ENCODE data around the gene NEO1. TPM values are rescaled to one million over a fixed set of nuclear protein-coding genes. Genes with fewer than 3 reads are reported as not detected.

NEO1 gene
- total RNA-seq, 1 donor from 2014 or later = 26.6 TPM

GRCh38 chr15:73110201-73110600 lies 57.9 kb downstream of the NEO1 start:
- no peaks in the 10 kb centered on the region for H3K36me3 ChIP-seq (ENCODE audit: control insufficient read depth, insufficient read depth, low read length)
- no peak for DNase-seq (ENCODE audit: low read depth)
- H3K4me3 ChIP-seq (ENCODE audit: low read depth, low read length) = no peak overlapping the region
- no peak for TF ChIP-seq CTCF (IDR thresholded peaks at IDR 0.05; ENCODE audit: insufficient read depth, low read length, poor library complexity, severe bottlenecking)
- no peaks in the 10 kb centered on the region for H3K27me3 ChIP-seq (ENCODE audit: control insufficient read depth, insufficient read depth, low read length)

GRCh38 chr15:73114064-73114463 lies 61.8 kb downstream of the NEO1 start:
- Histone ChIP-seq H3K27me3 (ENCODE audit: control insufficient read depth, insufficient read depth, low read length) (no peaks in the 10 kb centered on the region), H3K4me3 (ENCODE audit: low read depth, low read length) (no peak overlapping the region), H3K36me3 (ENCODE audit: control insufficient read depth, insufficient read depth, low read length) (no peaks in the 10 kb centered on the region)
- DNase-seq (ENCODE audit: low read depth) = no peak
- TF ChIP-seq CTCF (IDR thresholded peaks at IDR 0.05; ENCODE audit: insufficient read depth, low read length, poor library complexity, severe bottlenecking) = no peak

- H3K36me3 ChIP-seq (ENCODE audit: control insufficient read depth, insufficient read depth, low read length) = no peaks in the 10 kb centered on the region
- no peak for DNase-seq (ENCODE audit: low read depth)
- H3K27me3 ChIP-seq (ENCODE audit: control insufficient read depth, insufficient read depth, low read length) = no peaks in the 10 kb centered on the region
- no peak overlapping the region for H3K4me3 ChIP-seq (ENCODE audit: low read depth, low read length)
- no peak for TF ChIP-seq CTCF (IDR thresholded peaks at IDR 0.05; ENCODE audit: insufficient read depth, low read length, poor library complexity, severe bottlenecking)
These were observed 63.9 kb downstream of the NEO1 start for GRCh38 chr15:73116164-73116563.

- no peaks in the 10 kb centered on the region for H3K36me3 ChIP-seq (ENCODE audit: control insufficient read depth, insufficient read depth, low read length)
- DNase-seq (ENCODE audit: low read depth) = no peak
- H3K4me3 ChIP-seq (ENCODE audit: low read depth, low read length) = no peak overlapping the region
- TF ChIP-seq CTCF (IDR thresholded peaks at IDR 0.05; ENCODE audit: insufficient read depth, low read length, poor library complexity, severe bottlenecking) = no peak
- H3K27me3 ChIP-seq (ENCODE audit: control insufficient read depth, insufficient read depth, low read length) = no peaks in the 10 kb centered on the region
These were observed 65.8 kb downstream of the NEO1 start for GRCh38 chr15:73118055-73118454.

GRCh38 chr15:73119478-73119877 lies 67.2 kb downstream of the NEO1 start:
- Histone ChIP-seq H3K27me3 (ENCODE audit: control insufficient read depth, insufficient read depth, low read length) (no peaks in the 10 kb centered on the region), H3K36me3 (ENCODE audit: control insufficient read depth, insufficient read depth, low read length) (no peaks in the 10 kb centered on the region), H3K4me3 (ENCODE audit: low read depth, low read length) (no peak overlapping the region)
- DNase-seq (ENCODE audit: low read depth) = no peak
- no peak for TF ChIP-seq CTCF (IDR thresholded peaks at IDR 0.05; ENCODE audit: insufficient read depth, low read length, poor library complexity, severe bottlenecking)

- H3K36me3 ChIP-seq (ENCODE audit: control insufficient read depth, insufficient read depth, low read length) = no peaks in the 10 kb centered on the region
- no peaks in the 10 kb centered on the region for H3K27me3 ChIP-seq (ENCODE audit: control insufficient read depth, insufficient read depth, low read length)
- no peak overlapping the region for H3K4me3 ChIP-seq (ENCODE audit: low read depth, low read length)
- TF ChIP-seq CTCF (IDR thresholded peaks at IDR 0.05; ENCODE audit: insufficient read depth, low read length, poor library complexity, severe bottlenecking) = no peak
- DNase-seq (ENCODE audit: low read depth) = no peak
These were observed 68.0 kb downstream of the NEO1 start for GRCh38 chr15:73120269-73120668.
